ENCODE results near the gene GOPC. TPM values are rescaled to one million over a fixed set of nuclear protein-coding genes. Genes with fewer than 3 reads are reported as not detected.
A peak's percentile ranks its signal among the peaks of the same experiment; 100 is the strongest.

GOPC gene
- total RNA-seq, 1 donor from 2014 or later = 19.5 TPM

- H3K4me3 Mint-ChIP-seq = no peak overlapping the region
- intact Hi-C loops (cut with micrococcal nuclease) = no loop called here
- TF ChIP-seq CTCF (IDR thresholded peaks at IDR 0.05) = no peak
- DNase-seq (no peak), ATAC-seq (ENCODE audit: low read depth) (no peak)
- peaks cover 9% of the 10 kb centered on the region for H3K27me3 Mint-ChIP-seq
- no peaks in the 10 kb centered on the region for H3K36me3 Mint-ChIP-seq (ENCODE audit: low read depth)
- ChIA-PET POLR2A (no interaction called here), CTCF (no interaction called here)
- H3K27ac Mint-ChIP-seq = no peak overlapping the region
- H3K4me1 Mint-ChIP-seq = no peaks in the 10 kb centered on the region
- H3K9me3 Mint-ChIP-seq = peaks cover 10% of the 10 kb centered on the region
Measured at GRCh38 chr6:117627533-117627932, 25.2 kb upstream of the GOPC start.

GRCh38 chr6:117624869-117625481, 22.7 kb upstream of the GOPC start:
- ChIA-PET POLR2A (no interaction called here), CTCF (no interaction called here)

GRCh38 chr6:117619178-117619577, 16.9 kb upstream of the GOPC start:
- ChIA-PET POLR2A (no interaction called here), CTCF (no interaction called here)
- Mint-ChIP-seq H3K27me3 (peaks cover 3% of the 10 kb centered on the region), H3K4me1 (peaks cover 11% of the 10 kb centered on the region), H3K27ac (no peak overlapping the region), H3K36me3 (ENCODE audit: low read depth) (no peaks in the 10 kb centered on the region), H3K9me3 (peaks cover 6% of the 10 kb centered on the region), H3K4me3 (no peak overlapping the region)
- DNase-seq (no peak), ATAC-seq (ENCODE audit: low read depth) (no peak)
- no peak for TF ChIP-seq CTCF (IDR thresholded peaks at IDR 0.05)
- intact Hi-C loops (cut with micrococcal nuclease) = loop anchor here (10.0 kb wide), 1 partner anchor 286 kb away; the partner anchor contains the start of gene SLC35F1

More at GRCh38 chr6:117624869-117625481, 22.7 kb upstream of the GOPC start:
- ATAC-seq (ENCODE audit: low read depth) (no peak), DNase-seq (no peak)
- Mint-ChIP-seq H3K9me3 (peaks cover 10% of the 10 kb centered on the region), H3K36me3 (ENCODE audit: low read depth) (no peaks in the 10 kb centered on the region), H3K27me3 (peaks cover 9% of the 10 kb centered on the region), H3K4me3 (no peak overlapping the region), H3K27ac (no peak overlapping the region), H3K4me1 (no peaks in the 10 kb centered on the region)
- TF ChIP-seq CTCF (IDR thresholded peaks at IDR 0.05) = no peak
- intact Hi-C loops (cut with micrococcal nuclease) = no loop called here

GRCh38 chr6:117617210-117618035, 15.1 kb upstream of the GOPC start:
- intact Hi-C loops (cut with micrococcal nuclease) = loop anchor here (2.0 to 10.0 kb wide), 2 partner anchors 15 to 287 kb away; partner anchors contain the start of genes GOPC and SLC35F1
- no peaks in the 10 kb centered on the region for H3K9me3 Mint-ChIP-seq
- ChIA-PET POLR2A (interaction anchor here (0.7 kb wide), 1 partner anchor 16 kb away, joined by 3 read pairs; no protein-coding TSS in a partner anchor), CTCF (no interaction called here)
- H3K27me3 Mint-ChIP-seq = peaks cover 4% of the 10 kb centered on the region
- H3K4me1 Mint-ChIP-seq = peaks cover 11% of the 10 kb centered on the region
- ATAC-seq (ENCODE audit: low read depth) = peak; percentile 21
- no peak overlapping the region for H3K4me3 Mint-ChIP-seq
- H3K36me3 Mint-ChIP-seq (ENCODE audit: low read depth) = no peaks in the 10 kb centered on the region
- no peak for TF ChIP-seq CTCF (IDR thresholded peaks at IDR 0.05)
- H3K27ac Mint-ChIP-seq = peak overlapping the region; percentile 75
- DNase-seq = no peak
